K562 (cell line): ENCODE data around the gene TTLL4. TPM values are rescaled to one million over a fixed set of nuclear protein-coding genes. Genes with fewer than 3 reads are reported as not detected.
A peak's percentile ranks its signal among the peaks of the same experiment; 100 is the strongest.

Experiments used
- ATAC-seq: fragments of 200-7000 bp; cut with Tn5 transposase; 3 replicates; pipeline ENCODE4 v1.9.1; 2020; ENCODE audit warnings: moderate library complexity
- BruUV-seq: library from RNA; stranded (reverse); fragments of 400-500 nt; replicated peaks from 2 replicates; lab custom pipeline; 2021; lab: Mats Ljungman, UMichigan
- CTCF ChIA-PET: fragments of 300-600 bp; formaldehyde crosslinking; extraction: SDS; loops from one replicate; lab custom pipeline; 2021; ENCODE audit warnings: low intra/inter-chr PET ratio; lab: Yijun Ruan, JAX
- POLR2A ChIA-PET: fragments of 300-600, 350-650 bp; sonication (Branson Sonifier 250); formaldehyde crosslinking; extraction: SDS; loops from one replicate; lab custom pipeline; 2021; ENCODE audit warnings: antibody characterized with exemption, inconsistent platforms; lab: Yijun Ruan, JAX
- DNase-seq, 4 experiments: peaks; one replicate each; pipeline versions ENCODE4 v3.0.0 to v3.0.0-alpha.2; 2011 to 2018; ENCODE audit warnings: low spot score in 3 of 4, mixed read lengths in 3 of 4; ENCODE audit errors: extremely low read depth in 1 of 4
- FAIRE-seq: peaks from 2 replicates; lab custom pipeline; 2011; peaks lifted over from hg19 to GRCh38; lab: Jason Lieb, UNC
- H2AFZ ChIP-seq: 2 replicates; pipeline ENCODE4 v1.6.0; 2011; ENCODE audit warnings: low read depth, low read length, control low read depth, inconsistent platforms
- H3K27ac ChIP-seq: fragments of 200-600 bp; 3 replicates; pipeline ENCODE4 v1.8.0; 2011; ENCODE audit warnings: low read depth, mild to moderate bottlenecking, control low read depth, inconsistent platforms, low read length, moderate library complexity, mixed read lengths; ENCODE audit errors: extremely low read depth
- H3K27me3 ChIP-seq, 2 experiments: fragments of 300-600 bp in 1 of 2; 2 replicates in 1 of 2; 3 replicates in 1 of 2; pipeline versions ENCODE4 v1.6.0 to v1.8.0; 2011; ENCODE audit warnings: inconsistent platforms in 2 of 2, low read length in 2 of 2, mild to moderate bottlenecking in 1 of 2, mixed read lengths in 1 of 2, moderate library complexity in 1 of 2; ENCODE audit not compliant: control insufficient read depth in 2 of 2, insufficient read depth in 2 of 2
- H3K36me3 ChIP-seq: fragments of 300-600 bp; 3 replicates; pipeline ENCODE4 v1.8.0; 2011; ENCODE audit warnings: mild to moderate bottlenecking, low read length, inconsistent platforms; ENCODE audit not compliant: control insufficient read depth, insufficient read depth
- H3K4me1 ChIP-seq, 2 experiments: fragments of 200-600 bp in 1 of 2; replicated peaks in 1 of 2; 2 replicates in 1 of 2; 3 replicates in 1 of 2; pipeline versions ENCODE4 v1.5.1 to v1.8.0; 2011; ENCODE audit warnings: inconsistent platforms in 2 of 2, low read length in 2 of 2, mild to moderate bottlenecking in 1 of 2, mixed read lengths in 1 of 2, moderate library complexity in 1 of 2; ENCODE audit not compliant: control insufficient read depth in 2 of 2, insufficient read depth in 2 of 2
- H3K4me2 ChIP-seq: 2 replicates; pipeline ENCODE4 v1.6.1; 2011; ENCODE audit warnings: low read length, control low read depth, inconsistent platforms, mixed read lengths; ENCODE audit not compliant: insufficient read depth
- H3K4me3 ChIP-seq: fragments of 200-600 bp; sonication (generic), shearing (Covaris generic); 2 replicates; pipeline ENCODE4 v1.5.1; 2016; ENCODE audit warnings: control low read depth, inconsistent platforms
- H3K79me2 ChIP-seq: fragments of 200-600 bp; 3 replicates; pipeline ENCODE4 v1.8.0; 2011; ENCODE audit warnings: low read length, inconsistent platforms; ENCODE audit not compliant: control insufficient read depth, insufficient read depth
- H3K9ac ChIP-seq, 2 experiments: 2 replicates each; pipeline versions ENCODE4 v1.6.0 to v1.6.1; 2011; ENCODE audit warnings: low read depth in 2 of 2, low read length in 2 of 2, control low read depth in 1 of 2, inconsistent platforms in 1 of 2, mild to moderate bottlenecking in 1 of 2, mixed read lengths in 1 of 2; ENCODE audit not compliant: insufficient read depth in 1 of 2
- H3K9me1 ChIP-seq: one replicate; pipeline ENCODE4 v1.6.0; 2011; ENCODE audit warnings: inconsistent platforms, mild to moderate bottlenecking, low read length, moderate library complexity; ENCODE audit not compliant: control insufficient read depth, insufficient read depth
- H3K9me3 ChIP-seq: replicated peaks from 2 replicates; pipeline ENCODE4 v1.5.1; 2011; ENCODE audit warnings: low read depth, low read length, inconsistent platforms; ENCODE audit not compliant: control insufficient read depth, insufficient read depth
- H4K20me1 ChIP-seq: replicated peaks from 2 replicates; pipeline ENCODE4 v1.6.1; 2011; ENCODE audit warnings: low read length, inconsistent platforms, mixed read lengths; ENCODE audit not compliant: control insufficient read depth, insufficient read depth
- AFF4 ChIP-seq: sonication (generic); formaldehyde crosslinking; IDR thresholded peaks from 2 replicates; pipeline ENCODE4 v1.8.0; 2023; ENCODE audit warnings: mild to moderate bottlenecking, missing genetic modification reagents
- CBX3 ChIP-seq, 2 experiments: IDR thresholded peaks; 1 replicate in 1 of 2; 2 replicates in 1 of 2; pipeline ENCODE4 v1.6.1; 2012; ENCODE audit warnings: inconsistent platforms in 2 of 2, low read length in 2 of 2, borderline replicate concordance in 1 of 2, control low read depth in 1 of 2
- CHD4 ChIP-seq: fragments of 200-600 bp; sonication (generic); IDR thresholded peaks from 3 replicates; pipeline ENCODE4 v1.6.1; 2012; ENCODE audit warnings: low read depth, mild to moderate bottlenecking, mixed read lengths, low read length, inconsistent platforms; ENCODE audit not compliant: insufficient read depth, insufficient replicate concordance, poor library complexity, severe bottlenecking
- HNRNPLL ChIP-seq: fragments of 200-400 bp; formaldehyde crosslinking; IDR thresholded peaks from 2 replicates; pipeline ENCODE4 v1.6.1; 2017; ENCODE audit warnings: low read length, low read depth, mild to moderate bottlenecking; ENCODE audit not compliant: poor library complexity, severe bottlenecking
- POLR2G ChIP-seq: fragments of 200-400 bp; formaldehyde crosslinking; IDR thresholded peaks from 2 replicates; pipeline ENCODE4 v1.6.1; 2017; ENCODE audit warnings: low read depth, mild to moderate bottlenecking, antibody characterized with exemption, low read length, moderate library complexity
- RBFOX2 ChIP-seq: fragments of 200-400 bp; formaldehyde crosslinking; IDR thresholded peaks from 2 replicates; pipeline ENCODE4 v1.6.1; 2017; ENCODE audit warnings: low read depth, mild to moderate bottlenecking, low read length, moderate library complexity
- SMARCC2 ChIP-seq: fragments of 450-650 bp; IDR thresholded peaks from 2 replicates; pipeline ENCODE4 v1.6.1; 2017; ENCODE audit warnings: antibody characterized with exemption, moderate library complexity, mild to moderate bottlenecking, low read depth
- WGBS: fragments of 100-300 bp; shearing (Covaris generic); methylation state at CpG from one replicate; pipeline ENCODE4 v1.1.6; 2016; ENCODE audit warnings: low coverage, mixed read lengths; ENCODE audit not compliant: insufficient coverage; ENCODE audit errors: missing lambda C conversion rate; 5-methylcytosine and 5-hydroxymethylcytosine counted together
- in situ Hi-C: fragments of 300-500 bp; cut with MboI; formaldehyde crosslinking; loops from 4 replicates; pipeline ENCODE4 v1.15.0; 2018; ENCODE audit warnings: inconsistent platforms, mixed read lengths
- intact Hi-C: fragments of 100-400 bp; cut with micrococcal nuclease; formaldehyde crosslinking; loops from 2 replicates; pipeline ENCODE4 v1.14.2; 2022
- polyA plus RNA-seq, 8 experiments: library from polyadenylated mRNA; depleted of rRNA in 4 of 8; stranded (reverse) in 5 of 8; unstranded in 3 of 8; fragments of >200 nt; fragmentation: Nextera tagmentation in 2 of 8; fragmentation: Illumina TruSeq in 1 of 8; extraction: Ambion mirVana in 2 of 8; extraction: Trizol in 1 of 8; gene quantifications; 2 replicates each; pipeline versions ENCODE4 v1.2.1 to v1.2.3, GENCODE V29; 2011 to 2014; ENCODE audit warnings: inconsistent platforms in 1 of 8, missing spikeins in 1 of 8
- total RNA-seq, 7 experiments: library from RNA; depleted of rRNA in 6 of 7; stranded (reverse); fragments of >200 nt in 6 of 7; fragmentation: Illumina TruSeq in 2 of 7; extraction: Trizol in 2 of 7; gene quantifications; 2 replicates each; pipeline versions ENCODE4 v1.2.1 to v1.2.3, GENCODE V29; 2011 to 2021; ENCODE audit warnings: low replicate concordance in 1 of 7
- TF ChIP-seq, protein P1 (sequence below): fragments of 250-450 bp; sonication (Bioruptor Pico); IDR thresholded peaks from 2 replicates; pipeline ENCODE4 v1.4.0; 2020; ENCODE audit warnings: borderline replicate concordance

The TTLL4 gene
- total and polyA plus RNA-seq, 9 of the 15 experiments (the other 6 are each of a cell fraction or from before 2014, with no cell fraction given), result 12.6 to 67.5 (median 24.5) TPM

DNA sequence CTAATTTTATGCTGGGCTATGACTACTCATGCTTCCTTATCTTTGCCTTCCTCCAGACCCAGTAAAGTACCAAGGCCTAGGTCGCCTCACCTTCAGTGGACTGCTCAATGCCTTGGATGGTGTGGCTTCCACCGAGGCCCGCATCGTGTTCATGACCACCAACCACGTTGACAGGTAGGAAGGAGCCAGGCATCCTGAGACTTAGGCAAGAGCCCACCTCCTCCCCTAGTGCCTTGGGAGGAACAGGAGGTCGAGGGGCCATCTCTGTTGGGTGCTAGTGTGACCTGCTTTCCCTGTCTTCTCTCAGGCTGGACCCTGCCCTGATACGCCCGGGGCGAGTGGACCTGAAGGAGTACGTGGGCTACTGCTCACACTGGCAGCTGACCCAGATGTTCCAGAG, 47.8 kb upstream of the TTLL4 start:
- no peak for TF ChIP-seq CBX3 (IDR thresholded peaks at IDR 0.05; ENCODE audit: borderline replicate concordance in 1 of 2, low read length in 2 of 2)
- 0 out of 2 replicates have a peak, but pooled peaks have one; percentile 18 for TF ChIP-seq RBFOX2
- TF ChIP-seq, all 486 proteins: peak for 1

GRCh38 chr2:218663901-218664300, 46.7 kb upstream of the TTLL4 start:
- H3K27ac ChIP-seq, result no peak overlapping the region
- H3K79me2 ChIP-seq, result peaks cover 18% of the 10 kb centered on the region
- in situ Hi-C loops (no loop called here), intact Hi-C loops (no loop called here)
- H3K9me3 ChIP-seq, result no peaks in the 10 kb centered on the region
- H3K9ac ChIP-seq, result peak overlapping the region in 1 of 2 experiments; percentile 23; a peak in 1 of 4 replicates
- ChIA-PET POLR2A (no interaction called here), CTCF (no interaction called here)
- no peak overlapping the region for H3K4me3 ChIP-seq
- no peaks in the 10 kb centered on the region for H4K20me1 ChIP-seq
- H2AFZ ChIP-seq, result no peak overlapping the region
- BruUV-seq, result no TSS peak
- peaks cover 3% of the 10 kb centered on the region for H3K9me1 ChIP-seq
- ATAC-seq (no peak), FAIRE-seq (no peak), DNase-seq (no peak)
- H3K4me1 ChIP-seq, result peaks cover 6 to 13% of the 10 kb centered on the region in 2 experiments; a peak in 3 of 5 replicates
- no peaks in the 10 kb centered on the region for H3K27me3 ChIP-seq
- no peak overlapping the region for H3K4me2 ChIP-seq
- H3K36me3 ChIP-seq, result peaks cover 60% of the 10 kb centered on the region; the same call in 2 of the 3 replicates
- 83% methylated on average over 4 of the region's 15 CpGs for WGBS
- TF ChIP-seq POLR2G (0 out of 2 replicates have a peak, but pooled peaks have one; percentile 27), SMARCC2 (no peak), CHD4 (no peak), HNRNPLL (no peak), AFF4 (CRISPR knock-in tag) (no peak)
- TF ChIP-seq, protein P1, sequence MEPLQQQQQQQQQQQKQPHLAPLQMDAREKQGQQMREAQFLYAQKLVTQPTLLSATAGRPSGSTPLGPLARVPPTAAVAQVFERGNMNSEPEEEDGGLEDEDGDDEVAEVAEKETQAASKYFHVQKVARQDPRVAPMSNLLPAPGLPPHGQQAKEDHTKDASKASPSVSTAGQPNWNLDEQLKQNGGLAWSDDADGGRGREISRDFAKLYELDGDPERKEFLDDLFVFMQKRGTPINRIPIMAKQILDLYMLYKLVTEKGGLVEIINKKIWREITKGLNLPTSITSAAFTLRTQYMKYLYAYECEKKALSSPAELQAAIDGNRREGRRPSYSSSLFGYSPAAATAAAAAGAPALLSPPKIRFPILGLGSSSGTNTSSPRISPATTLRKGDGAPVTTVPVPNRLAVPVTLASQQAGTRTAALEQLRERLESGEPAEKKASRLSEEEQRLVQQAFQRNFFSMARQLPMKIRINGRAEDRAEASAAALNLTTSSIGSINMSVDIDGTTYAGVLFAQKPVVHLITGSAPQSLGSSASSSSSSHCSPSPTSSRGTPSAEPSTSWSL, result no peak

More for the DNA sequence above, 47.8 kb upstream of the TTLL4 start:
- Histone ChIP-seq H3K36me3 (peaks cover 59% of the 10 kb centered on the region; the same call in 2 of the 3 replicates), H4K20me1 (no peaks in the 10 kb centered on the region), H3K9me3 (no peaks in the 10 kb centered on the region), H3K79me2 (peaks cover 28% of the 10 kb centered on the region), H3K4me1 (peaks cover 6 to 17% of the 10 kb centered on the region in 2 experiments; a peak in 3 of 5 replicates), H3K4me2 (no peak overlapping the region), H2AFZ (no peak overlapping the region), H3K27me3 (no peaks in the 10 kb centered on the region), H3K9me1 (peaks cover 4% of the 10 kb centered on the region), H3K27ac (no peak overlapping the region), H3K9ac (no peak overlapping the region), H3K4me3 (no peak overlapping the region)
- ChIA-PET CTCF (no interaction called here), POLR2A (no interaction called here)
- DNase-seq, result no peak
- no TSS peak for BruUV-seq
- in situ Hi-C loops (no loop called here), intact Hi-C loops (no loop called here)
- WGBS, result 87% methylated on average over 4 of the region's 10 CpGs
- no peak for FAIRE-seq
- no peak for ATAC-seq
